ENCODE measurements around the gene NDE1.

Gene NDE1

GRCh38 chr16:15708997-15709396 is 59.0 kb downstream of the NDE1 start:
- TF ChIP-seq, protein P1, sequence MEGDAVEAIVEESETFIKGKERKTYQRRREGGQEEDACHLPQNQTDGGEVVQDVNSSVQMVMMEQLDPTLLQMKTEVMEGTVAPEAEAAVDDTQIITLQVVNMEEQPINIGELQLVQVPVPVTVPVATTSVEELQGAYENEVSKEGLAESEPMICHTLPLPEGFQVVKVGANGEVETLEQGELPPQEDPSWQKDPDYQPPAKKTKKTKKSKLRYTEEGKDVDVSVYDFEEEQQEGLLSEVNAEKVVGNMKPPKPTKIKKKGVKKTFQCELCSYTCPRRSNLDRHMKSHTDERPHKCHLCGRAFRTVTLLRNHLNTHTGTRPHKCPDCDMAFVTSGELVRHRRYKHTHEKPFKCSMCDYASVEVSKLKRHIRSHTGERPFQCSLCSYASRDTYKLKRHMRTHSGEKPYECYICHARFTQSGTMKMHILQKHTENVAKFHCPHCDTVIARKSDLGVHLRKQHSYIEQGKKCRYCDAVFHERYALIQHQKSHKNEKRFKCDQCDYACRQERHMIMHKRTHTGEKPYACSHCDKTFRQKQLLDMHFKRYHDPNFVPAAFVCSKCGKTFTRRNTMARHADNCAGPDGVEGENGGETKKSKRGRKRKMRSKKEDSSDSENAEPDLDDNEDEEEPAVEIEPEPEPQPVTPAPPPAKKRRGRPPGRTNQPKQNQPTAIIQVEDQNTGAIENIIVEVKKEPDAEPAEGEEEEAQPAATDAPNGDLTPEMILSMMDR (IDR thresholded peaks at IDR 0.05; ENCODE audit: low read depth, low read length, missing control alignments) = no peak
- no peak for DNase-seq (ENCODE audit: low read depth)
- no peak overlapping the region for H3K4me3 ChIP-seq (ENCODE audit: low read depth, low read length)

DNA sequence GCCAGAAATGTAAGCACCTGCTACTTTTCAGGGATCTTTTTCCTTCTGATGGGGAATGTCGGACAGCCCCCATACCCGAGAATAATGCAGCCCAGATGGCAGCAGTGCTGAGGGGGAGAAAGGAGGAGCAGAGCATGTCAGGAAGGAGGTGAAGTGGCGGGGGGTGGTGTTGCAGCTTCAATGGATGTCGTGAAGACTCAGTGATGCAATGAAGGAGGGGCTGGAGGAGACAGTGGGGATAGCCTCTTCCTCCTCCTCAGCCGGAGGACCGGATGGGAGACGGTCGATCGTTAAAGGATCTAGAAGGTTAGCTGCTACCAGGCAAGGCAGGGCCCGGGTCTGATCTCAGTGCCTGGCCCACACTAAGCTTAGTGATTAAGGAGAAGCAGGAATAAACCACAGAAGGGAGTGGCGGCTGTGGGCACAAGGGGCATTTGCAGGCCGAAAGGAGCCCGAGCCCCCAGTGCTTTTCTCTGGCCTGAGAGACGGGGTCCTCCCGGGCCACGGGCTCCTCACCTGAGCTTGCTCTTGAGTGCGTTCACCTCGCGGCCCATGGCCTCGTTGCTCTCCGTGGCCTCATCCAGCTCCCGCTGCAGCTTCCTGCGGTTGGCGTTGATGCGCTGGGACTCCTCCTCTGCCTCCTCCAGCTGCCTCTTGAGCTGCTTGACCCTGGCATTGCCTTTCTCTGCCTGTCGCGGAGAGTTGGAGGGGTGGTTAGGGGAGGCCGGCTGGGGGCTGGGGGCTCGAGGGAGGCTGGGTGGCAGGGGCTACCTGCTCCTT is 64.5 kb downstream of the NDE1 start:
- no peak for DNase-seq (ENCODE audit: low read depth)
- TF ChIP-seq, protein P1 (IDR thresholded peaks at IDR 0.05; ENCODE audit: low read depth, low read length, missing control alignments) = no peak
- H3K4me3 ChIP-seq (ENCODE audit: low read depth, low read length) = no peak overlapping the region

- TF ChIP-seq, protein P1 (IDR thresholded peaks at IDR 0.05; ENCODE audit: low read depth, low read length, missing control alignments) = no peak
- no peak overlapping the region for H3K4me3 ChIP-seq (ENCODE audit: low read depth, low read length)
- no peak for DNase-seq (ENCODE audit: low read depth)
Observed at GRCh38 chr16:15715221-15715620, 65.2 kb downstream of the NDE1 start.

DNA sequence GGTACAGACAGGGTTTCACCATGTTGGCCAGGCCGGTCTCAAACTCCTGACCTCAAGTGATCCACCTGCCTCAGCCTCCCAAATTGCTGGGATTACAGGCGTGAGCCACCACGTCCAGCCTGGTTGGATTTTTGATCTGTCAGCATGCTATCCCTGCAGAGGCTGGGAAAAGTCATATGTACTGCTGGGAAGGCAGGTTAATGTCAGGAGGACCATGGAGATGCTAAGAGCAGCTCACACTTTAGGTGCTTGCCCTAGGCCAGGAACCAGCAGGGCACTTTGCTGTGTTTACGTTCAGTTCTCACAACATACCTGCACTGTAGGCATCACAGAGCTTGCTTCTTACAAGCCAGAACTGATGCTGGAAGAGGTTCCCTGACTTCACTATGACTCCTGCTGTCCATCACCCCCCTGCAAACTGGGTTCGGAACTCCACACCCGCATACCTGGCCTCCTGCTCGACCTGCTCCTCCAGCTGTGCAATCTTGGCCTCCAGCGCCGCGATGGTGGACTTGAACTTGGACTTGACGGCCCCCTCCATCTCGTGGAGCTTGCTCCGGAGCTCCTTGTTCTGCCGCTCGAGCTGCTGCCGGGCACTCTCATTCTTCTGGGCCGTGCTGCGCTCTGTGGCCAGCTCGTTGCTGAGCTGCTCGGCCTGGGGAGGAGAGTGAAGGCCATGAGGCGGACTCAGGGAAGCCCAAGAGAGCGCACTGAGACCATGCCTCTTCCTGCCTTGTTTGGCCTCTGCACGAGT is 66.8 kb downstream of the NDE1 start:
- no peak overlapping the region for H3K4me3 ChIP-seq (ENCODE audit: low read depth, low read length)
- TF ChIP-seq, protein P1 (IDR thresholded peaks at IDR 0.05; ENCODE audit: low read depth, low read length, missing control alignments) = no peak
- DNase-seq (ENCODE audit: low read depth) = no peak

- TF ChIP-seq, protein P1 (IDR thresholded peaks at IDR 0.05; ENCODE audit: low read depth, low read length, missing control alignments) = no peak
- H3K4me3 ChIP-seq (ENCODE audit: low read depth, low read length) = no peak overlapping the region
- no peak for DNase-seq (ENCODE audit: low read depth)
Observed at GRCh38 chr16:15721018-15721417, 71.0 kb downstream of the NDE1 start.

- DNase-seq (ENCODE audit: low read depth) = no peak
- TF ChIP-seq, protein P1 (IDR thresholded peaks at IDR 0.05; ENCODE audit: low read depth, low read length, missing control alignments) = no peak
Observed at GRCh38 chr16:15723808-15724207, 73.8 kb downstream of the NDE1 start.

More at GRCh38 chr16:15723808-15724207, 73.8 kb downstream of the NDE1 start:
- H3K4me3 ChIP-seq (ENCODE audit: low read depth, low read length) = no peak overlapping the region

All from GM12864 (cell line).